K562 (cell line): ENCODE data around the gene CD164. TPM values are rescaled to one million over a fixed set of nuclear protein-coding genes. Genes with fewer than 3 reads are reported as not detected.

Experiments used
- ATAC-seq: fragments of 200-7000 bp; cut with Tn5 transposase; 3 replicates; pipeline ENCODE4 v1.9.1; 2020; ENCODE audit warnings: moderate library complexity
- BruUV-seq: library from RNA; stranded (reverse); fragments of 400-500 nt; replicated peaks from 2 replicates; lab custom pipeline; 2021; lab: Mats Ljungman, UMichigan
- CTCF ChIA-PET: fragments of 300-600 bp; formaldehyde crosslinking; extraction: SDS; loops from one replicate; lab custom pipeline; 2021; ENCODE audit warnings: low intra/inter-chr PET ratio; lab: Yijun Ruan, JAX
- POLR2A ChIA-PET: fragments of 300-600, 350-650 bp; sonication (Branson Sonifier 250); formaldehyde crosslinking; extraction: SDS; loops from one replicate; lab custom pipeline; 2021; ENCODE audit warnings: antibody characterized with exemption, inconsistent platforms; lab: Yijun Ruan, JAX
- DNase-seq, 4 experiments: peaks; one replicate each; pipeline versions ENCODE4 v3.0.0 to v3.0.0-alpha.2; 2011 to 2018; ENCODE audit warnings: low spot score in 3 of 4, mixed read lengths in 3 of 4; ENCODE audit errors: extremely low read depth in 1 of 4
- FAIRE-seq: peaks from 2 replicates; lab custom pipeline; 2011; peaks lifted over from hg19 to GRCh38; lab: Jason Lieb, UNC
- H2AFZ ChIP-seq: 2 replicates; pipeline ENCODE4 v1.6.0; 2011; ENCODE audit warnings: low read depth, low read length, control low read depth, inconsistent platforms
- H3K27ac ChIP-seq: fragments of 200-600 bp; 3 replicates; pipeline ENCODE4 v1.8.0; 2011; ENCODE audit warnings: low read depth, mild to moderate bottlenecking, control low read depth, inconsistent platforms, low read length, moderate library complexity, mixed read lengths; ENCODE audit errors: extremely low read depth
- H3K27me3 ChIP-seq, 2 experiments: fragments of 300-600 bp in 1 of 2; 2 replicates in 1 of 2; 3 replicates in 1 of 2; pipeline versions ENCODE4 v1.6.0 to v1.8.0; 2011; ENCODE audit warnings: inconsistent platforms in 2 of 2, low read length in 2 of 2, mild to moderate bottlenecking in 1 of 2, mixed read lengths in 1 of 2, moderate library complexity in 1 of 2; ENCODE audit not compliant: control insufficient read depth in 2 of 2, insufficient read depth in 2 of 2
- H3K36me3 ChIP-seq: fragments of 300-600 bp; 3 replicates; pipeline ENCODE4 v1.8.0; 2011; ENCODE audit warnings: mild to moderate bottlenecking, low read length, inconsistent platforms; ENCODE audit not compliant: control insufficient read depth, insufficient read depth
- H3K4me1 ChIP-seq, 2 experiments: fragments of 200-600 bp in 1 of 2; replicated peaks in 1 of 2; 2 replicates in 1 of 2; 3 replicates in 1 of 2; pipeline versions ENCODE4 v1.5.1 to v1.8.0; 2011; ENCODE audit warnings: inconsistent platforms in 2 of 2, low read length in 2 of 2, mild to moderate bottlenecking in 1 of 2, mixed read lengths in 1 of 2, moderate library complexity in 1 of 2; ENCODE audit not compliant: control insufficient read depth in 2 of 2, insufficient read depth in 2 of 2
- H3K4me2 ChIP-seq: 2 replicates; pipeline ENCODE4 v1.6.1; 2011; ENCODE audit warnings: low read length, control low read depth, inconsistent platforms, mixed read lengths; ENCODE audit not compliant: insufficient read depth
- H3K4me3 ChIP-seq: fragments of 200-600 bp; sonication (generic), shearing (Covaris generic); 2 replicates; pipeline ENCODE4 v1.5.1; 2016; ENCODE audit warnings: control low read depth, inconsistent platforms
- H3K79me2 ChIP-seq: fragments of 200-600 bp; 3 replicates; pipeline ENCODE4 v1.8.0; 2011; ENCODE audit warnings: low read length, inconsistent platforms; ENCODE audit not compliant: control insufficient read depth, insufficient read depth
- H3K9ac ChIP-seq, 2 experiments: 2 replicates each; pipeline versions ENCODE4 v1.6.0 to v1.6.1; 2011; ENCODE audit warnings: low read depth in 2 of 2, low read length in 2 of 2, control low read depth in 1 of 2, inconsistent platforms in 1 of 2, mild to moderate bottlenecking in 1 of 2, mixed read lengths in 1 of 2; ENCODE audit not compliant: insufficient read depth in 1 of 2
- H3K9me1 ChIP-seq: one replicate; pipeline ENCODE4 v1.6.0; 2011; ENCODE audit warnings: inconsistent platforms, mild to moderate bottlenecking, low read length, moderate library complexity; ENCODE audit not compliant: control insufficient read depth, insufficient read depth
- H3K9me3 ChIP-seq: replicated peaks from 2 replicates; pipeline ENCODE4 v1.5.1; 2011; ENCODE audit warnings: low read depth, low read length, inconsistent platforms; ENCODE audit not compliant: control insufficient read depth, insufficient read depth
- H4K20me1 ChIP-seq: replicated peaks from 2 replicates; pipeline ENCODE4 v1.6.1; 2011; ENCODE audit warnings: low read length, inconsistent platforms, mixed read lengths; ENCODE audit not compliant: control insufficient read depth, insufficient read depth
- CBX2 ChIP-seq: fragments of 200-600 bp; sonication (generic); IDR thresholded peaks from one replicate; pipeline ENCODE4 v1.6.1; 2012; ENCODE audit warnings: mild to moderate bottlenecking, low read length, inconsistent platforms; ENCODE audit not compliant: insufficient read depth, poor library complexity, severe bottlenecking
- HNRNPL ChIP-seq: fragments of 200-400 bp; formaldehyde crosslinking; IDR thresholded peaks from 2 replicates; pipeline ENCODE4 v1.6.1; 2017; ENCODE audit warnings: low read depth, mild to moderate bottlenecking, low read length
- KDM4B ChIP-seq, 2 experiments: fragments of 450-650 bp in 1 of 2; sonication (generic) in 1 of 2; IDR thresholded peaks; 2 replicates each; pipeline ENCODE4 v1.6.1; 2016 to 2017; ENCODE audit warnings: borderline replicate concordance in 2 of 2, antibody characterized with exemption in 1 of 2, low read depth in 1 of 2, mild to moderate bottlenecking in 1 of 2
- MAFF ChIP-seq: IDR thresholded peaks from 2 replicates; pipeline ENCODE4 v1.6.1; 2012; ENCODE audit warnings: low read length, improper control_type of control experiment
- MCM5 ChIP-seq: fragments of 450-650 bp; IDR thresholded peaks from 2 replicates; pipeline ENCODE4 v1.6.1; 2016; ENCODE audit warnings: low read depth
- NCOR1 ChIP-seq: fragments of 450-650 bp; IDR thresholded peaks from 2 replicates; pipeline ENCODE4 v1.6.1; 2016; ENCODE audit warnings: mild to moderate bottlenecking, moderate library complexity
- POLR3G ChIP-seq: IDR thresholded peaks from 2 replicates; pipeline ENCODE4 v1.6.1; 2011; ENCODE audit not compliant: insufficient read length, insufficient replicate concordance; ENCODE audit errors: extremely low read depth
- PTRF ChIP-seq: fragments of 450-650 bp; IDR thresholded peaks from 2 replicates; pipeline ENCODE4 v1.6.1; 2016; ENCODE audit warnings: mild to moderate bottlenecking, missing genetic modification characterization, missing compliant biosample characterization
- ZNF584 ChIP-seq: fragments of 200-800 bp; sonication (Bioruptor generic); IDR thresholded peaks from 2 replicates; pipeline ENCODE4 v1.6.1; 2016; ENCODE audit warnings: low read depth, mild to moderate bottlenecking, missing genetic modification characterization, missing compliant biosample characterization
- WGBS: fragments of 100-300 bp; shearing (Covaris generic); methylation state at CpG from one replicate; pipeline ENCODE4 v1.1.6; 2016; ENCODE audit warnings: low coverage, mixed read lengths; ENCODE audit not compliant: insufficient coverage; ENCODE audit errors: missing lambda C conversion rate; 5-methylcytosine and 5-hydroxymethylcytosine counted together
- in situ Hi-C: fragments of 300-500 bp; cut with MboI; formaldehyde crosslinking; loops from 4 replicates; pipeline ENCODE4 v1.15.0; 2018; ENCODE audit warnings: inconsistent platforms, mixed read lengths
- intact Hi-C: fragments of 100-400 bp; cut with micrococcal nuclease; formaldehyde crosslinking; loops from 2 replicates; pipeline ENCODE4 v1.14.2; 2022
- polyA plus RNA-seq, 8 experiments: library from polyadenylated mRNA; depleted of rRNA in 4 of 8; stranded (reverse) in 5 of 8; unstranded in 3 of 8; fragments of >200 nt; fragmentation: Nextera tagmentation in 2 of 8; fragmentation: Illumina TruSeq in 1 of 8; extraction: Ambion mirVana in 2 of 8; extraction: Trizol in 1 of 8; gene quantifications; 2 replicates each; pipeline versions ENCODE4 v1.2.1 to v1.2.3, GENCODE V29; 2011 to 2014; ENCODE audit warnings: inconsistent platforms in 1 of 8, missing spikeins in 1 of 8
- total RNA-seq, 7 experiments: library from RNA; depleted of rRNA in 6 of 7; stranded (reverse); fragments of >200 nt in 6 of 7; fragmentation: Illumina TruSeq in 2 of 7; extraction: Trizol in 2 of 7; gene quantifications; 2 replicates each; pipeline versions ENCODE4 v1.2.1 to v1.2.3, GENCODE V29; 2011 to 2021; ENCODE audit warnings: low replicate concordance in 1 of 7
- TF ChIP-seq, protein P1 (sequence below): fragments of 250-450 bp; sonication (Bioruptor Pico); IDR thresholded peaks from 2 replicates; pipeline ENCODE4 v1.8.0; 2022; ENCODE audit warnings: moderate library complexity, mild to moderate bottlenecking, inconsistent platforms
- TF ChIP-seq, protein P2 (sequence below): fragments of 450-650 bp; IDR thresholded peaks from 2 replicates; pipeline ENCODE4 v1.6.1; 2016; ENCODE audit warnings: low read depth, mild to moderate bottlenecking, moderate library complexity
- TF ChIP-seq, protein P3 (sequence below): fragments of 450-650 bp; IDR thresholded peaks from 2 replicates; pipeline ENCODE4 v1.6.1; 2016; ENCODE audit warnings: low read depth

CD164 gene
- total and polyA plus RNA-seq, 9 of the 15 experiments (the other 6 are each of a cell fraction or from before 2014, with no cell fraction given): 79.5 to 317 (median 165) TPM

DNA sequence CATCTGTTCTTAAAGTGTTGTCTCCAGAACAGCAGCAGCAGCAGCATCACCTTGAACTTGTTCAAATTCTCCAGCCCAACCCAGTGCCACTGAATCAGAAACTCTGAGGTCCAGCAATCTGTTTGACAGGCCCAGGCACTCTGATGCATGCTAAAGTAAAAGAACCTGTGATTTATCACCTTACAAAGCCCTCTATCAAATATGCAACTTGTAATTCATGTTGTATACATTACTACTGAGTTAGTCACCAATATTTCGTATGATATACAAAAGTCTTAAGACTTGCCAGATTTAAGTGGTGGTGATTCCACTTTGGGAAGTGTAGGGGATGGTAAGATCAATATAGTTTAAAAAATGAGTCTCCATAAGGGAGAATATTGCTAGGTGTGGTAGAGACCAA is 6.0 kb upstream of the CD164 start:
- BruUV-seq: no TSS peak
- Histone ChIP-seq H3K4me3 (no peak overlapping the region), H3K79me2 (peaks cover 4% of the 10 kb centered on the region; the same call in 2 of the 3 replicates), H3K9me1 (no peaks in the 10 kb centered on the region), H2AFZ (no peak overlapping the region), H4K20me1 (no peaks in the 10 kb centered on the region), H3K36me3 (no peaks in the 10 kb centered on the region), H3K27ac (no peak overlapping the region), H3K4me1 (peaks cover 0 to 27% of the 10 kb centered on the region in 2 experiments), H3K9ac (no peak overlapping the region), H3K4me2 (no peak overlapping the region), H3K27me3 (no peaks in the 10 kb centered on the region), H3K9me3 (no peaks in the 10 kb centered on the region)
- in situ Hi-C loops (no loop called here), intact Hi-C loops (loop anchor here (10.0 kb wide), 1 partner anchor 843 kb away; no protein-coding TSS in a partner anchor)
- no peak for FAIRE-seq
- no peak for DNase-seq
- no peak for ATAC-seq
- ChIA-PET CTCF (no interaction called here), POLR2A (interaction anchor here (0.8 kb wide), 1 partner anchor 59 kb away, joined by 3 read pairs; no protein-coding TSS in a partner anchor)
- WGBS: 16% methylated on average over 1 of the region's 1 CpG
- TF ChIP-seq, protein P1, sequence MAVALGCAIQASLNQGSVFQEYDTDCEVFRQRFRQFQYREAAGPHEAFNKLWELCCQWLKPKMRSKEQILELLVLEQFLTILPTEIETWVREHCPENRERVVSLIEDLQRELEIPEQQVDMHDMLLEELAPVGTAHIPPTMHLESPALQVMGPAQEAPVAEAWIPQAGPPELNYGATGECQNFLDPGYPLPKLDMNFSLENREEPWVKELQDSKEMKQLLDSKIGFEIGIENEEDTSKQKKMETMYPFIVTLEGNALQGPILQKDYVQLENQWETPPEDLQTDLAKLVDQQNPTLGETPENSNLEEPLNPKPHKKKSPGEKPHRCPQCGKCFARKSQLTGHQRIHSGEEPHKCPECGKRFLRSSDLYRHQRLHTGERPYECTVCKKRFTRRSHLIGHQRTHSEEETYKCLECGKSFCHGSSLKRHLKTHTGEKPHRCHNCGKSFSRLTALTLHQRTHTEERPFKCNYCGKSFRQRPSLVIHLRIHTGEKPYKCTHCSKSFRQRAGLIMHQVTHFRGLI (CRISPR knock-in tag): no peak
- no peak for TF ChIP-seq KDM4B (IDR thresholded peaks at IDR 0.05; ENCODE audit: borderline replicate concordance in 2 of 2, low read depth in 1 of 2)
- no peak for TF ChIP-seq MCM5
- TF ChIP-seq CBX2: no peak
- no peak for TF ChIP-seq NCOR1
- TF ChIP-seq POLR3G: no peak
- TF ChIP-seq ZNF584 (CRISPR knock-in tag): no peak
- TF ChIP-seq, protein P2, sequence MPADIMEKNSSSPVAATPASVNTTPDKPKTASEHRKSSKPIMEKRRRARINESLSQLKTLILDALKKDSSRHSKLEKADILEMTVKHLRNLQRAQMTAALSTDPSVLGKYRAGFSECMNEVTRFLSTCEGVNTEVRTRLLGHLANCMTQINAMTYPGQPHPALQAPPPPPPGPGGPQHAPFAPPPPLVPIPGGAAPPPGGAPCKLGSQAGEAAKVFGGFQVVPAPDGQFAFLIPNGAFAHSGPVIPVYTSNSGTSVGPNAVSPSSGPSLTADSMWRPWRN: no peak
- TF ChIP-seq HNRNPL: no peak
- TF ChIP-seq, protein P3, sequence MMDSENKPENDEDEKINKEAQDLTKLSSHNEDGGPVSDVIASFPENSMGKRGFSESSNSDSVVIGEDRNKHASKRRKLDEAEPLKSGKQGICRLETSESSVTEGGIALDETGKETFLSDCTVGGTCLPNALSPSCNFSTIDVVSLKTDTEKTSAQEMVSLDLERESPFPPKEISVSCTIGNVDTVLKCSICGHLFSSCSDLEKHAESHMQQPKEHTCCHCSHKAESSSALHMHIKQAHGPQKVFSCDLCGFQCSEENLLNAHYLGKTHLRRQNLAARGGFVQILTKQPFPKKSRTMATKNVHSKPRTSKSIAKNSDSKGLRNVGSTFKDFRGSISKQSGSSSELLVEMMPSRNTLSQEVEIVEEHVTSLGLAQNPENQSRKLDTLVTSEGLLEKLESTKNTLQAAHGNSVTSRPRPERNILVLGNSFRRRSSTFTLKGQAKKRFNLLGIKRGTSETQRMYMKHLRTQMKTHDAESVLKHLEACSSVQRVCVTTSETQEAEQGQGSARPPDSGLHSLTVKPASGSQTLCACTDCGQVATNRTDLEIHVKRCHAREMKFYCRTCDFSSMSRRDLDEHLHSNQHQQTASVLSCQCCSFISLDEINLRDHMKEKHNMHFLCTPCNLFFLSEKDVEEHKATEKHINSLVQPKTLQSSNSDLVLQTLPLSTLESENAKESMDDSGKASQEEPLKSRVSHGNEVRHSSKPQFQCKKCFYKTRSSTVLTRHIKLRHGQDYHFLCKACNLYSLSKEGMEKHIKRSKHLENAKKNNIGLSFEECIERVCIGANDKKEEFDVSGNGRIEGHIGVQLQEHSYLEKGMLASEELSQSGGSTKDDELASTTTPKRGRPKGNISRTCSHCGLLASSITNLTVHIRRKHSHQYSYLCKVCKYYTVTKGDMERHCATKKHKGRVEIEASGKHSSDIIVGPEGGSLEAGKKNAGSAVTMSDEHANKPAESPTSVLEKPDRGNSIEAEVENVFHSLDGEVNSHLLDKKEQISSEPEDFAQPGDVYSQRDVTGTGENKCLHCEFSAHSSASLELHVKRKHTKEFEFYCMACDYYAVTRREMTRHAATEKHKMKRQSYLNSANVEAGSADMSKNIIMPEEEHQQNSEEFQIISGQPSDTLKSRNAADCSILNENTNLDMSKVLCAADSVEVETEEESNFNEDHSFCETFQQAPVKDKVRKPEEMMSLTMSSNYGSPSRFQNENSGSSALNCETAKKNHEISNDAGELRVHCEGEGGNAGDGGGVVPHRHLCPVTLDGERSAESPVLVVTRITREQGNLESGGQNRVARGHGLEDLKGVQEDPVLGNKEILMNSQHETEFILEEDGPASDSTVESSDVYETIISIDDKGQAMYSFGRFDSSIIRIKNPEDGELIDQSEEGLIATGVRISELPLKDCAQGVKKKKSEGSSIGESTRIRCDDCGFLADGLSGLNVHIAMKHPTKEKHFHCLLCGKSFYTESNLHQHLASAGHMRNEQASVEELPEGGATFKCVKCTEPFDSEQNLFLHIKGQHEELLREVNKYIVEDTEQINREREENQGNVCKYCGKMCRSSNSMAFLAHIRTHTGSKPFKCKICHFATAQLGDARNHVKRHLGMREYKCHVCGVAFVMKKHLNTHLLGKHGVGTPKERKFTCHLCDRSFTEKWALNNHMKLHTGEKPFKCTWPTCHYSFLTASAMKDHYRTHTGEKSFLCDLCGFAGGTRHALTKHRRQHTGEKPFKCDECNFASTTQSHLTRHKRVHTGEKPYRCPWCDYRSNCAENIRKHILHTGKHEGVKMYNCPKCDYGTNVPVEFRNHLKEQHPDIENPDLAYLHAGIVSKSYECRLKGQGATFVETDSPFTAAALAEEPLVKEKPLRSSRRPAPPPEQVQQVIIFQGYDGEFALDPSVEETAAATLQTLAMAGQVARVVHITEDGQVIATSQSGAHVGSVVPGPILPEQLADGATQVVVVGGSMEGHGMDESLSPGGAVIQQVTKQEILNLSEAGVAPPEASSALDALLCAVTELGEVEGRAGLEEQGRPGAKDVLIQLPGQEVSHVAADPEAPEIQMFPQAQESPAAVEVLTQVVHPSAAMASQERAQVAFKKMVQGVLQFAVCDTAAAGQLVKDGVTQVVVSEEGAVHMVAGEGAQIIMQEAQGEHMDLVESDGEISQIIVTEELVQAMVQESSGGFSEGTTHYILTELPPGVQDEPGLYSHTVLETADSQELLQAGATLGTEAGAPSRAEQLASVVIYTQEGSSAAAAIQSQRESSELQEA: no peak
- TF ChIP-seq PTRF (tag): no peak
- TF ChIP-seq MAFF: no peak
